Measurements from ENCODE around the gene GJE1. TPM values are rescaled to one million over a fixed set of nuclear protein-coding genes. Genes with fewer than 3 reads are reported as not detected.
"Not testable (repeated sequence)": the region's sequence is repeated elsewhere in the genome, so short reads cannot be mapped to it uniquely, and the experiment has no call there.

Gene GJE1
- total RNA-seq (2021), result not detected in 2 replicates
- not detected for Bru-seq, nascent RNA
- not detected for BruChase-seq, experiment 1, labeled RNA remaining after a 2-hour chase
- BruChase-seq, experiment 2, labeled RNA remaining after a 6-hour chase, result not detected
- long read RNA-seq, result 0 reads

GRCh38 chr6:142132625-142133024, at the start of gene GJE1:
GJE1 (plus strand) TSS chr6:142132925; CDS start chr6:142133159, 234 bp downstream.
- Histone ChIP-seq H3K27ac (no peak within 1 kb of the TSS), H3K79me2 (ENCODE audit: low read depth) (no peaks in the 10 kb centered on the region), H2AFZ (no peak within 1 kb of the TSS), H3K9me3 (ENCODE audit: insufficient read depth, low read depth) (no peaks in the 10 kb centered on the region), H3F3A (ENCODE audit: insufficient read depth, low read depth) (no peaks in the 10 kb centered on the region), H3K9me2 (ENCODE audit: insufficient read depth) (no peaks in the 10 kb centered on the region), H3K27me3 (ENCODE audit: insufficient read depth, low read depth) (no peaks in the 10 kb centered on the region), H4K20me1 (ENCODE audit: insufficient read depth) (no peaks in the 10 kb centered on the region), H3K4me3 (no peak within 1 kb of the TSS), H3K4me2 (no peak within 1 kb of the TSS), H3K4me1 (replicated peaks; ENCODE audit: insufficient read depth) (no peaks in the 10 kb centered on the region), H3K36me3 (ENCODE audit: low read depth) (no peaks in the 10 kb centered on the region)
- no peak for DNase-seq
- POLR2A ChIA-PET (ENCODE audit: unreplicated experiment), result no interaction called here
- no peak for TF ChIP-seq EZH2 (IDR thresholded peaks at IDR 0.05; ENCODE audit: low read depth)
- CTCF ChIA-PET, result no interaction called here
- intact Hi-C loops (cut with micrococcal nuclease; ENCODE audit: unreplicated experiment), result no loop called here
- BruUV-seq (replicated peaks), result no TSS peak

GRCh38 chr6:142087950-142088857, 44.5 kb upstream of the GJE1 start:
- H3K4me3 ChIP-seq, result no peak overlapping the region
- H2AFZ ChIP-seq, result no peak overlapping the region
- intact Hi-C loops (cut with micrococcal nuclease; ENCODE audit: unreplicated experiment), result no loop called here
- H3K36me3 ChIP-seq (ENCODE audit: low read depth), result no peaks in the 10 kb centered on the region
- CTCF ChIA-PET, result interaction anchor here (0.5 kb wide), 1 partner anchor 605 kb away, joined by 24 read pairs; no protein-coding TSS in a partner anchor
- TF ChIP-seq CTCF (conservative IDR thresholded peaks at IDR 0.05), result no peak
- TF ChIP-seq EZH2 (IDR thresholded peaks at IDR 0.05; ENCODE audit: low read depth), result no peak
- no peaks in the 10 kb centered on the region for H3K9me2 ChIP-seq (ENCODE audit: insufficient read depth)
- H3K9me3 ChIP-seq (ENCODE audit: insufficient read depth, low read depth), result no peaks in the 10 kb centered on the region; the same call in 1 of the 2 replicates
- DNase-seq, result no peak
- H4K20me1 ChIP-seq (ENCODE audit: insufficient read depth), result no peaks in the 10 kb centered on the region
- no peak overlapping the region for H3K4me2 ChIP-seq
- H3F3A ChIP-seq (ENCODE audit: insufficient read depth, low read depth), result no peaks in the 10 kb centered on the region
- no peaks in the 10 kb centered on the region for H3K4me1 ChIP-seq (replicated peaks; ENCODE audit: insufficient read depth)
- POLR2A ChIA-PET (ENCODE audit: unreplicated experiment), result no interaction called here
- BruUV-seq (replicated peaks), result no TSS peak
- H3K79me2 ChIP-seq (ENCODE audit: low read depth), result no peaks in the 10 kb centered on the region
- no peak overlapping the region for H3K27ac ChIP-seq
- H3K27me3 ChIP-seq (ENCODE audit: insufficient read depth, low read depth), result no peaks in the 10 kb centered on the region

- Histone ChIP-seq H3K36me3 (ENCODE audit: low read depth) (no peaks in the 10 kb centered on the region), H3K27me3 (ENCODE audit: insufficient read depth, low read depth) (no peaks in the 10 kb centered on the region), H3K4me1 (replicated peaks; ENCODE audit: insufficient read depth) (no peaks in the 10 kb centered on the region), H3K27ac (no peak overlapping the region), H3K4me3 (no peak overlapping the region), H3K9me2 (ENCODE audit: insufficient read depth) (no peaks in the 10 kb centered on the region), H3K4me2 (no peak overlapping the region), H2AFZ (no peak overlapping the region), H3K9me3 (ENCODE audit: insufficient read depth, low read depth) (no peaks in the 10 kb centered on the region; the same call in 1 of the 2 replicates), H4K20me1 (ENCODE audit: insufficient read depth) (no peaks in the 10 kb centered on the region), H3K79me2 (ENCODE audit: low read depth) (no peaks in the 10 kb centered on the region), H3F3A (ENCODE audit: insufficient read depth, low read depth) (no peaks in the 10 kb centered on the region)
- CTCF ChIA-PET, result interaction anchor here (0.5 kb wide), 1 partner anchor 606 kb away, joined by 24 read pairs; no protein-coding TSS in a partner anchor
- intact Hi-C loops (cut with micrococcal nuclease; ENCODE audit: unreplicated experiment), result no loop called here
- POLR2A ChIA-PET (ENCODE audit: unreplicated experiment), result no interaction called here
- TF ChIP-seq CTCF (conservative IDR thresholded peaks at IDR 0.05) (no peak), EZH2 (IDR thresholded peaks at IDR 0.05; ENCODE audit: low read depth) (no peak)
- no TSS peak for BruUV-seq (replicated peaks)
- DNase-seq, result peak in 1 of 2 experiments; percentile 12
Observed at GRCh38 chr6:142088858-142089216, 43.9 kb upstream of the GJE1 start.

GRCh38 chr6:142104820-142105219, 27.9 kb upstream of the GJE1 start:
- BruUV-seq (replicated peaks); POLR2A ChIA-PET (ENCODE audit: unreplicated experiment); H3K79me2 ChIP-seq (ENCODE audit: low read depth); H3K27me3 ChIP-seq (ENCODE audit: insufficient read depth, low read depth); H3K4me1 ChIP-seq (replicated peaks; ENCODE audit: insufficient read depth); H3K27ac ChIP-seq; H4K20me1 ChIP-seq (ENCODE audit: insufficient read depth); H3F3A ChIP-seq (ENCODE audit: insufficient read depth, low read depth); H3K36me3 ChIP-seq (ENCODE audit: low read depth); H3K4me2 ChIP-seq; H3K9me3 ChIP-seq (ENCODE audit: insufficient read depth, low read depth); H2AFZ ChIP-seq; CTCF ChIA-PET; H3K4me3 ChIP-seq; DNase-seq; intact Hi-C loops (cut with micrococcal nuclease; ENCODE audit: unreplicated experiment); H3K9me2 ChIP-seq (ENCODE audit: insufficient read depth): not testable (repeated sequence)

GRCh38 chr6:142110820-142111219, 21.9 kb upstream of the GJE1 start:
- intact Hi-C loops (cut with micrococcal nuclease; ENCODE audit: unreplicated experiment); H2AFZ ChIP-seq; H3F3A ChIP-seq (ENCODE audit: insufficient read depth, low read depth); H3K79me2 ChIP-seq (ENCODE audit: low read depth); H3K27me3 ChIP-seq (ENCODE audit: insufficient read depth, low read depth); H3K9me2 ChIP-seq (ENCODE audit: insufficient read depth); H3K4me1 ChIP-seq (replicated peaks; ENCODE audit: insufficient read depth); BruUV-seq (replicated peaks); H3K9me3 ChIP-seq (ENCODE audit: insufficient read depth, low read depth); H3K4me3 ChIP-seq; H3K36me3 ChIP-seq (ENCODE audit: low read depth); H3K4me2 ChIP-seq; H3K27ac ChIP-seq; DNase-seq; H4K20me1 ChIP-seq (ENCODE audit: insufficient read depth); POLR2A ChIA-PET (ENCODE audit: unreplicated experiment): not testable (repeated sequence)
- CTCF ChIA-PET, result interaction anchor here (1.0 kb wide), 1 partner anchor 500 kb away, joined by 3 read pairs; no protein-coding TSS in a partner anchor
